Measurements from ENCODE around the gene COTL1.
A peak's percentile ranks its signal among the peaks of the same experiment; 100 is the strongest.
"Not testable (repeated sequence)": the region's sequence is repeated elsewhere in the genome, so short reads cannot be mapped to it uniquely, and the experiment has no call there.

Gene COTL1

DNA sequence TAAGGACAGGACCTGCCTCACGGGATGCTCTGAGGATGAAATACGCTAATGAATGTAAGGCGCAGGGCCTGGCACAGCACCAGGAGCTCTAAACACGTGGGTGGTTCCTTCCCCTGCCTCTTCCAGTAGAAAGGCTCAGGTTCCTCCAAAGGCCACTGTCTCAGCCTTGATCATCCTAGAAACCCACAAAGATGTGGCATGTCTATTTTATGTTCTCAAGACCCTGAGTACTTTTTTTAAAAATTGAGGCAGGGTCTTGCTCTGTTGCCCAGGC is 96.4 kb downstream of the COTL1 start:
- no peak overlapping the region for H3K4me3 ChIP-seq (ENCODE audit: low read depth, low read length)
- TF ChIP-seq CTCF (IDR thresholded peaks at IDR 0.05; ENCODE audit: low read depth, low read length) = no peak
- H3K36me3 ChIP-seq = no peaks in the 10 kb centered on the region
- H3K27me3 ChIP-seq = peaks cover 10% of the 10 kb centered on the region; the same call in 1 of the 2 replicates
- DNase-seq = no peak
- H3K9me3 ChIP-seq = no peaks in the 10 kb centered on the region
- no peaks in the 10 kb centered on the region for H3K4me1 ChIP-seq

- no peak for DNase-seq
- no peak for TF ChIP-seq CTCF (IDR thresholded peaks at IDR 0.05; ENCODE audit: low read depth, low read length)
Observed at GRCh38 chr16:84520725-84521496, 97.0 kb downstream of the COTL1 start.

DNA sequence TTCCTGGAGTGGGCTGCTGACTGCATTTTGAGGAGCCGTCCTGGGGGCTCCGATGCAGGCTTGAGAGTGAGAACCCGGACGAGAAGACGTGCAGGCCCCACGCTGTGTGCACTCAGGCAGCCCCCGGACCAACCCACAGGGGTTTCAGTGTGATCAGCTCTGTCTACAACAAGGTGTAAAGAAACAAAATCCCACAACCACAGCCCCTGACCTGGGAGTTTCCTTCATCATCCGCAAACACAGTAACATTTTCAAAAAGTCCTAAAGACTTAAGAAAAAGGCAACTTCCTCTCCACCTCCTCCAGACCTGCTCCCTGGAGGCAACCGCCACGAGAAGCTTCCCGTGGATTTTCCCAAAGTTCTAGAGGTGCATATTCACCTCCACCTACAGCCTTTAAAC is 98.0 kb downstream of the COTL1 start:
- Histone ChIP-seq H3K4me1 (no peaks in the 10 kb centered on the region), H3K9me3 (no peaks in the 10 kb centered on the region), H3K4me3 (ENCODE audit: low read depth, low read length) (no peak overlapping the region), H3K36me3 (no peaks in the 10 kb centered on the region), H3K27me3 (peaks cover 10% of the 10 kb centered on the region; the same call in 1 of the 2 replicates)
- no peak for TF ChIP-seq CTCF (IDR thresholded peaks at IDR 0.05; ENCODE audit: low read depth, low read length)
- DNase-seq = no peak

More at GRCh38 chr16:84520725-84521496, 97.0 kb downstream of the COTL1 start:
- H3K27me3 ChIP-seq = peaks cover 10% of the 10 kb centered on the region; the same call in 1 of the 2 replicates
- no peaks in the 10 kb centered on the region for H3K36me3 ChIP-seq
- H3K4me1 ChIP-seq = no peaks in the 10 kb centered on the region
- H3K9me3 ChIP-seq = no peaks in the 10 kb centered on the region
- no peak overlapping the region for H3K4me3 ChIP-seq (ENCODE audit: low read depth, low read length)

GRCh38 chr16:84518804-84519341 is 99.0 kb downstream of the COTL1 start:
- Histone ChIP-seq H3K27me3 (peaks cover 10% of the 10 kb centered on the region; the same call in 1 of the 2 replicates), H3K9me3 (no peaks in the 10 kb centered on the region), H3K4me1 (no peaks in the 10 kb centered on the region), H3K4me3 (ENCODE audit: low read depth, low read length) (no peak overlapping the region), H3K36me3 (no peaks in the 10 kb centered on the region)
- DNase-seq = no peak
- TF ChIP-seq CTCF (IDR thresholded peaks at IDR 0.05; ENCODE audit: low read depth, low read length) = no peak

DNA sequence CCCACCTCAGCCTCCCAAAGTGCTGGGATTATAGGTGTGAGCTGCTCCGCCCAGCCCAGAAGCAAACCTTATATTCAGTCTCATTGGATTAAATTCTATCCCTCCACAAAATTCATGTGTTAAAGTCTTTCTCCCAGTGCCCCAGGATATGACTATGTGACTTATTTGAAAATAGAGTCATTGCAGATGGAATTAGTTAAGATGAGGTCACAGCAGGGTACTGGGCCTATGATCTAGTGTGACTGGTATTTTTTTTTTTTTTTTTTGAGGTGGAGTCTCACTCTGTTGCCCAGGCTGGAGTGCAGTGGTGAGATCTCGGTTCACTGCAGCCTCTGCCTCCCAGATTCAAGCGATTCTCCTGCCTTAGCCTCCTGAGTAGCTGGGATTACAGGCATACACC is 99.7 kb downstream of the COTL1 start:
- not testable (repeated sequence) for H3K9me3 ChIP-seq; DNase-seq; H3K4me3 ChIP-seq (ENCODE audit: low read depth, low read length); H3K36me3 ChIP-seq; H3K27me3 ChIP-seq; H3K4me1 ChIP-seq

DNA sequence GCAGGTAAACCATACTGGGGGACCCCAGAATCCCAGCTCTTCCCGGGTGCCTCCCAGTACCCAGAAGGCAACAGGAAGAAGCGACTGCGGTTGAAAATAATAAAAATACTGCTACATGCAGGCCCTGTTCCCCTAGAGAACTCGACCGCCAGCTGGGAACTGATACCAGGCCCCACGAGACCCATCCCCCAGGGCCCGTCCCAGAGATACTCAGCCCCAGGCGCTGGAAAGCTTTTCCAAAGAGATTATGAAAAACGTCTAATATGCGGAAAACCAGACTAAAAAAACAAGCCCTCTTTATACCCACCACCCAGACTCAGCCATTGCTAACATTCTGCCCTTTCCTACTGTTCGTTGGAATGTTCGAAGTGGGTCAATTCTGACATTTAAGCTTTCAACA is 100.5 kb downstream of the COTL1 start:
- DNase-seq = peak; percentile 33
- no peaks in the 10 kb centered on the region for H3K9me3 ChIP-seq
- H3K27me3 ChIP-seq = peaks cover 10% of the 10 kb centered on the region; the same call in 1 of the 2 replicates
- H3K4me1 ChIP-seq = no peaks in the 10 kb centered on the region
- H3K36me3 ChIP-seq = no peaks in the 10 kb centered on the region
- no peak for TF ChIP-seq CTCF (IDR thresholded peaks at IDR 0.05; ENCODE audit: low read depth, low read length)
- no peak overlapping the region for H3K4me3 ChIP-seq (ENCODE audit: low read depth, low read length)
